ENCODE measurements around the gene MYOZ3.

DNA sequence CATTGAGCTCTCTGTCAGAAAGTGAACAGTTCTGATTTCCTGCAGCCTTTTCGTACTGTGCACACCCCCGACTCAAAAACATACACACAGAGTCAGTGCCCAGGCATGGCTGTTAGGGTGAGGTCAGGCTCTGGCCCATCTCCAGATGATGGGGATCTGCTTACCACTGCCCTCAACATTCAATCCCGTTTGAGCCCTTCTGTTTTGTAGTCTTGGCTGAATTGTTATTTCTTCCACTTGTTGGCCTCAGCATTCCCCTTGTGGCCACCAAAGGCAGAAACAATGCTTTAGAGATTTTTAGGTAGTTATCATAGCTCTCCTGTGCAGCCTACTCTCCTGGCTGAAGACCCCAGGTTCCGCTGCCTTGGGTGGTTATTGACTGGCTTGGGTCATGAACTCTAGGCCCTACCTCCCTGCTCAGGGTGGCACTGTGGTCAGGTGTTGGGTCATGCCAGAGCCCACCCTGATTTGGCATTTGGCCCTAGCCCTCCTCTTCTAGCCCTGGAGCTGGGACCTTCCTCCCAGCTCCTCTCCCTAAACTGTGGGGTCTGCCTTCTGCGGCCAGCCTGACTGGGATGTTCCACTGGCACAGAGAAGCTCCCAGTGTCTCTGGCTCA is 7.8 kb upstream of the MYOZ3 start:
- TF ChIP-seq, protein P1, sequence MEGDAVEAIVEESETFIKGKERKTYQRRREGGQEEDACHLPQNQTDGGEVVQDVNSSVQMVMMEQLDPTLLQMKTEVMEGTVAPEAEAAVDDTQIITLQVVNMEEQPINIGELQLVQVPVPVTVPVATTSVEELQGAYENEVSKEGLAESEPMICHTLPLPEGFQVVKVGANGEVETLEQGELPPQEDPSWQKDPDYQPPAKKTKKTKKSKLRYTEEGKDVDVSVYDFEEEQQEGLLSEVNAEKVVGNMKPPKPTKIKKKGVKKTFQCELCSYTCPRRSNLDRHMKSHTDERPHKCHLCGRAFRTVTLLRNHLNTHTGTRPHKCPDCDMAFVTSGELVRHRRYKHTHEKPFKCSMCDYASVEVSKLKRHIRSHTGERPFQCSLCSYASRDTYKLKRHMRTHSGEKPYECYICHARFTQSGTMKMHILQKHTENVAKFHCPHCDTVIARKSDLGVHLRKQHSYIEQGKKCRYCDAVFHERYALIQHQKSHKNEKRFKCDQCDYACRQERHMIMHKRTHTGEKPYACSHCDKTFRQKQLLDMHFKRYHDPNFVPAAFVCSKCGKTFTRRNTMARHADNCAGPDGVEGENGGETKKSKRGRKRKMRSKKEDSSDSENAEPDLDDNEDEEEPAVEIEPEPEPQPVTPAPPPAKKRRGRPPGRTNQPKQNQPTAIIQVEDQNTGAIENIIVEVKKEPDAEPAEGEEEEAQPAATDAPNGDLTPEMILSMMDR (IDR thresholded peaks at IDR 0.05) = peak in 3 of 6 experiments; percentile 11 to 20 (median 19)
- no peak for TF ChIP-seq POLR2A (IDR thresholded peaks at IDR 0.05)
